Adrenal gland (tissue), 5 donors: ENCODE measurements around the gene NCKAP5.

Experiments
- CTCF ChIP-seq, 6 experiments: fragments of 450-650 bp in 4 of 6; fragments of 200-600 bp in 2 of 6; sonication (generic) in 1 of 6; IDR thresholded peaks; 1 replicate in 5 of 6; 2 replicates in 1 of 6; pipeline versions ENCODE4 v1.5.1 to v1.8.0; 2016 to 2021; ENCODE audit warnings: antibody characterized with exemption in 6 of 6, mild to moderate bottlenecking in 2 of 6, moderate library complexity in 1 of 6
- POLR2A ChIP-seq, 2 donors: fragments of 450-650 bp; IDR thresholded peaks; one replicate each; pipeline ENCODE4 v1.6.1; 2017; ENCODE audit warnings: antibody characterized with exemption in 2 of 2, mild to moderate bottlenecking in 2 of 2, moderate library complexity in 1 of 2
- donor health status: DM: no; HTN: no; CAD: no.

- TF ChIP-seq POLR2A (IDR thresholded peaks at IDR 0.05) (no peak), CTCF (IDR thresholded peaks at IDR 0.05) (no peak)
These were observed 405.2 kb downstream of the NCKAP5 start for GRCh38 chr2:133163111-133163510.
